Middle frontal gyrus (tissue), 1 donor: ENCODE measurements around the gene JHY.
"Not testable (repeated sequence)": the region's sequence is repeated elsewhere in the genome, so short reads cannot be mapped to it uniquely, and the experiment has no call there.

Experiments
- DNase-seq: peaks from one replicate; pipeline ENCODE4 v3.0.0-alpha.2; 2015; ENCODE audit warnings: low spot score; ENCODE audit errors: extremely low spot score

Gene JHY

GRCh38 chr11:122882189-122882856, at the start of gene JHY:
Gene JHY, plus strand, starts transcription at chr11:122882759. Its CDS starts 3,091 bp downstream, at chr11:122885850.
- no peak for DNase-seq

DNA sequence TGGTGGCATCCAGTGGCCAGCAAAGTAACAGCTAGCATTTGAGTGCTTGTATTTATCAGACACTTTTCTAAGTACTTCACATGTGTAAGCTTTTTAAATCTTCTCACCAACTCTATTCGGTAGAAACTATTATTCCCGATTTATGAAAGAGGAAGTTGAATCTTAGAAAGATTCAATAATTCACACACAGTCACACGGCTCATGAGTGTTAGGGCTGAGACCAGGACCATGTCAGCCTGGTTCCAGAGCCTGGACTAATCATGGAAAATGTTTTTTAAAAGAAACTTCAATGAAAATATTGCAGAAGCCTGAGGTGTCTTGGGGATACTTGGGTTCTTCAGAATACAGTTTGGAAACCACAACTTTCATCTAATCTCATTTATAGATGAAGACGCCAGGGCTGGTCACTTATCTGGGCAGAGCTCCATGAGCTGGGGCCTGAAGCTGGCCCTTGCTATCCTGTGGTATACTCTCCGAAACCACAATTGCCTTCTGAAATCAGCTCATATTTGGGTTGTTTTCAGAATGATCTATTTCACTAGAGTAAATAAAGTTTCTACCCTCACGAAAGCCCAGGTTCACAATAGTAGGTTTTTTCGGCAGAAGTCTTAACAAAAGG, 48.6 kb upstream of the JHY start:
- DNase-seq: no peak

DNA sequence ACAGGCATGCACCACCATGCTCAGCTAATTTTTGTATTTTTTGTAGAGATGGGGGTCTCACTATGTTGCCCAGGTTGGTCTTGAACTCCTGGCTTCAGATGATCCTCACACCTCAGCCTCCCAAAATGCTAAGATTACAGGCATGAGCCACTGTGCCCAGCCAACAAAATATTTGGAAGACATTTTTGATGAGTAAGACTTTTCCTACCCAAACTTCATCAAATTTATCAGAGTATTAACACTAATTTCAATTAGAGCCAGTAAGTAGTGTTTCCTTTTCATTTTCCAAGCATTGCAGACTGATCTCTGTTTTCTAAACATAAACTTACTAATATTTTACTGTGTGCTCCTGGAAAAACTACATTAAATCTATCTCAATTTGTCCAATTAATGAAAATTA, 45.6 kb upstream of the JHY start:
- no peak for DNase-seq

DNA sequence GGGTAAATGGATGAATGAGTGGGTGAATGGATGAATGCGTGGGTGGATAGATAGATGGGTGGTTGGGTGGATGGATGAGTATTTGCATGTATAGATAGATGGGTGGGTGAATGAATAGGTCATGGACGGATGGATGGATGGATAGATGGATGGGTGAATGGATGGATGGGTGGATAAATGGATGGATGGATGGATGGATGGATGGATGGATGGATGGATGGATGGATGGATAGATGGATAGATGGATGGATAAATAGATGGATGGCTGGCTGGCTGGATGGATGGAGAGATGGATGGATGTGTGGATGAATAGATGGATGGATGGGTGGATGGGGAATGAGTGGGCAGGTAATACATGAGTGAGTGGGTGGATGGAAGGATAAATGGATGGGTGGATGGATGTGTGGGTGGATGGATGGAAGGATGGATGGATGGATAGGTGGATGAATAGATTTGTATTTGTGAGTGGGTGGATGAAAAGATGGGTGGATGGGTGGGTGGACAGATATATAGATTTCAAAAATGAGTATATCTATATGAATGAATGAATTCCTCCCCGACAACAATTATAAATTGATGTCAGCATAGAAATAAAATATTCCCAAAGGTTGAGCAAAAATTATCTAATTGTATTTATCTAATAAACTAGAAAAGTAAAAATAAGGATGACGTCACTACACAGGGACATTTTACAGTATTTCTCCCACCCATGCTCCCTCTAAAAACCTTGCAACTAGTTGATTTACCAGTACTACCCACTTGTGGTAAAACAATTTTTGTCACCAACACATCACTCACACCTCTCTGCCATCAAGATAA, 44.8 kb upstream of the JHY start:
- DNase-seq: no peak

GRCh38 chr11:122843281-122844141, 39.0 kb upstream of the JHY start:
- DNase-seq: no peak

GRCh38 chr11:122847466-122847865, 35.1 kb upstream of the JHY start:
- no peak for DNase-seq

- no peak for DNase-seq
These were observed 34.4 kb upstream of the JHY start for GRCh38 chr11:122848186-122848585.

DNA sequence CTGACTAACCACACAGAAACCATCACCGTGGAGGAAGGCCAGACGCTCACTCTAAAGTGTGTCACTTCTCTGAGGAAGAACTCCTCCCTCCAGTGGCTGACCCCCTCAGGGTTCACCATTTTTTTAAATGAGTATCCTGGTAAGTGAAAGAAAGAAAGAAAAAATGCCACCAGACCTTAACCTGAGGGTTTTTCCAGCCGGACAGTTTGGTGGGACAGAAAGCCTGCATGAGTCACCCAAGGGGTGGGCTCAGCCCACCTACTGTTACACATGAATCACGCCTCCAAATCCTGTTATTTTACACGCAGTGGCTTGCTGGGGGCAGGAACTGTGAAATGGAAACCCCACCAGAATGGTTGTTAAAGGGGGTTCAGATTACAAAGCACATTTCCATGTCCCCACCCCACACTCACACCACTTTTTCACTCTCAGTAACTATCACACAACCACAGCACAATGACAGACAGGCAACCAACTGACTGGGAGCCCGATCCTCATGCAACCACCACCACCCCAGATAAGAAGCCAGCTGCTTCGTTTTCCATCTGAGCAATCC, 32.4 kb upstream of the JHY start:
- no peak for DNase-seq

DNA sequence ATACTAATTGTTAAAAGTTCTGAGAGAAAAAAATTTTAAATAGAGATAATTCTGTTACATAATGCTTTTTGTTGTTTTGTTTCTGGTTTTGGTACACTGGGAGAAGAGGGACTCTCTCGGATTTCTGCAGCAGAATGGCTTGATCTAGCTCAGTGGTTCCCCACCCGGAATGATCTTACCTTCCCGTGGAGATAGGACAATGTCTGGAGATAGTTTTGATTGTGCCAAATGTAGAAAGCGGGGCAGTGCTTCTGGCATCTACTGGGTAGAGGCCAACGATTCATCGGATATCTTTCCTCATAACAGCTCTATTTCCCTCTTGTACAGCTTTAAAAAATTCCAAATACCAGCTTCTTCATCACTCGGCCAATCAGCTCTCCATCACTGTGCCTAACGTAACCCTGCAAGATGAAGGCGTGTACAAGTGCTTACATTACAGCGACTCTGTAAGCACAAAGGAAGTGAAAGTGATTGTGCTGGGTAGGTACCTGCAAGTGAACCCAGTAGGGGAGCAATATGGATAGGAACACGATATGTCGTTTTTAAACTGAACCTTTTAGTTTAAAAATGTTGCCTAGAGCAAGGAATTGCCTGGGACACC, 31.1 kb upstream of the JHY start:
- no peak for DNase-seq

GRCh38 chr11:122852074-122852795, 30.3 kb upstream of the JHY start:
- DNase-seq: peak; percentile 12

DNA sequence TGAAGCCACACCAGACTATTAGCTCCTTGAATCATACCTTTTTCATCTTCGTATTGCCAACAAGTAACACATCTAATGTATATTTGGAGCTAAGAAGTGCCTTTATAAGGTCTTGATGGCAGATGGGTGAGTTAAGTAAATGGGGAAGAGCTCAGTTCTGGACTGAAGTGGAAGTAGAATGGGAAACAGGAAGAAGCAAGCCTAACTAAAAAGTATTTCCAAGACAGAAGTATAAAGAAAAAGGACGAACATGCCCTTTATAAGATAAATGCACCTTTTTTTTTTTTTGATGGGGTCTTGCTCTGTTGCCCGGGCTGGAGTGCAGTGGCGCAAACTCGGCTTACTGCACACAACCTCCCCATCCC, 29.8 kb upstream of the JHY start:
- DNase-seq: no peak

GRCh38 chr11:122853261-122853660, 29.3 kb upstream of the JHY start:
- no peak for DNase-seq

GRCh38 chr11:122853971-122854446, 28.6 kb upstream of the JHY start:
- DNase-seq: peak; percentile 77

GRCh38 chr11:122861631-122862030, 20.9 kb upstream of the JHY start:
- no peak for DNase-seq

- no peak for DNase-seq
These were observed 20.5 kb upstream of the JHY start for GRCh38 chr11:122862091-122862490.

GRCh38 chr11:122863154-122863553, 19.4 kb upstream of the JHY start:
- not testable (repeated sequence) for DNase-seq

DNA sequence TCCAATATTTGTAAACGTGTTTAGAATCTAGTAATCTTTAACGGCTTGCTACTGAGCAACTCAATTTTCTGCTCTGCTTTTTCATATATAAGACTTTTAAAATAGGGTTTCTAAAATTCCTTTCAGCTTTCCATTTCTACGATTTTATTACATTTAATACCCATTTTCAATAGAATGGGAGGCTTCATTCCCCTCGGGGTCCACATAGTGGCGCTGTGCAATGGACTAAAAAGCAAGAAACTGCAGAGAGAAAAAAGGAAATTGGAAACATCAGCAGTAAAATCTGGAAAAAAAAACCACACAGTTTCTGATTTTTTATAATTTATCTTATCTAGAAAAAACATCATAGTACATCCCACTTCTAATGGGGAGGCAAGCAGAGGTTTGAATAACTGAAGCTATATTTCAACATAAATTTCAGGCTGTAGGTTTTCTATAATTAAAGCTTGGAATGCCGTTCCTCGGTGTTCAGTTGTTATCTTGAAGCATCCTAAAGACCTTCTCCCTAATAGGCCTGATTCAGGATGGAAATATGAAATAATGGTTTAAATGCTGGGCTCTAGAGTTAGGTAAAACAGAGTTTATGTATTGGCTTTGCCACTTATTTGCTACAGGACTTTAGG, 18.7 kb upstream of the JHY start:
- DNase-seq: no peak

DNA sequence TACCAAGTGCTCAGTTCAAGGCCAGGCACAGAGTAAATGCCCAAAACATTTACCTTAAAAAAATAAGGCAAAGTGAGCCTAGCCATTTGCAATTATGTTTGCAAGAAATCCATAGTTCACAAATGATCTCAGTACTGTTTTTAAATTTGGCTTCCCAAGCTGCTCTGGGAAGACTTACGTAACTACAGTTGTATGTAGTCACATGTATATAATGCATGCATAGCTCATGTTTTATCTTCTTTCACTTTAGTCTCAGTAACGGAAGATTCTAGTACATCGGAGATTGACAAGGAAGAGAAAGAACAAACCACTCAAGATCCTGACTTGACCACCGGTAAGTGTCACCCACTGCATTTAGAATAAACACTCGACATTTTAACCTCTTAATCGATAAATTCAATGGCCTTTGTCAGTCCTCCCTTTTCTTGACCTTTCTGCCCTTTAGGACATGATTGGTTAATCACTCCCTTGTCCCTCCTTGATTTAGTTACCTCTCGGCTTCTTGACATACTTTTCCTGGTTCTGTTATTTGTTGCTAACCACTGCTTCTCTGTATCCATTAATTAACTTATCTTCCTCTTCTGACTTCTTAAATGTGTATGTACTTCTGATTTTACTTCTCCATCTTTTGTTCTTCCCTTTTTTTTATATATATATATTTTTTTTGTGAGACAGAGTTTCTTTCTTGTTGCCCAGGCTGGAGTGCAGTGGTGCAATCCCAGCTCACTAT, 18.0 kb upstream of the JHY start:
- DNase-seq: no peak

DNA sequence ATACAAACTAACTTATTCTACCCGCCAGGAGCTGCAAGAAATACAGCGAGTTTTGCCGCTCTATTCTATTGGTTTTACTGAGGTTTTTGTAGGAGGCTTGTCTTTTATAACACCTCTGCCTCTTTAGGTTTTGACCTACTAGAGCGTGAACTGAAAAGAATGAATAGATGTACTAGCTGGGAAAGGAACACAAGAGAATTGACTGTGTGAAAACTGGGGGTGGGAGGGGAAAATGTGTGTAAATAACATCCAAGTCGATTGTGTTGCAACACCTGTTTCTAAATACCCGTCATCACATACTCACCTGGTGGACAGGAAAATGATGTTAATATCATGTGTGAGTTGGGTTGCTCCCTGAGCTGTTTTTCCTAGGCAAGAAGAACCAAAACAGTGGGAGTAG, 12.9 kb upstream of the JHY start:
- no peak for DNase-seq
